GM12864 (cell line): Measurements from ENCODE around the gene SCYGR5.

ENCODE experiments used
- DNase-seq: peaks from one replicate; pipeline ENCODE4 v3.0.0-alpha.2; 2011; ENCODE audit warnings: low read depth
- H3K4me3 ChIP-seq: 2 replicates; pipeline ENCODE4 v1.5.1; 2011; ENCODE audit warnings: mild to moderate bottlenecking, low read depth, low read length, control low read depth
- TF ChIP-seq, protein P1 (sequence below): IDR thresholded peaks from 2 replicates; pipeline ENCODE4 v1.5.1; 2011; ENCODE audit warnings: low read depth, mild to moderate bottlenecking, moderate library complexity, low read length, control low read depth, inconsistent platforms; ENCODE audit errors: missing control alignments

Gene SCYGR5

DNA sequence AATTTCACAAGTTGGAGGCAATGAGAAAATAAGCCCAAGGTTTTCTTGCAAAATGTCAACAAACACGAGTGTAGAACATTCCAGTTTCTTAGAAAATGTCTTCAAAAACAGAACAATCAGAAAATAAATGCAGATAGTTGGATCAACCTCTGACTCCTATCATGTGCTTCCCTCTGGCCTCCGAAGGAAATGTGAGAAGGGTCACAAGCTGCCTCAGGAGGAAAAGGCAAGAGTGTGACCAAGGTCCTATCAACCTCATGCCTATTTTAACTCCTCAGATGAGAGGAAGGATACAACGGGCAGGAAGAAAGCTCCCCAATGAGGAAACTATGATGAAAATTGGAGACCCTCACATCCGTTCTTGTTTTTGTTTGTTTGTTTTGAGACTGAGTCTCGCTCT is 7.9 kb downstream of the SCYGR5 start:
- TF ChIP-seq, protein P1, sequence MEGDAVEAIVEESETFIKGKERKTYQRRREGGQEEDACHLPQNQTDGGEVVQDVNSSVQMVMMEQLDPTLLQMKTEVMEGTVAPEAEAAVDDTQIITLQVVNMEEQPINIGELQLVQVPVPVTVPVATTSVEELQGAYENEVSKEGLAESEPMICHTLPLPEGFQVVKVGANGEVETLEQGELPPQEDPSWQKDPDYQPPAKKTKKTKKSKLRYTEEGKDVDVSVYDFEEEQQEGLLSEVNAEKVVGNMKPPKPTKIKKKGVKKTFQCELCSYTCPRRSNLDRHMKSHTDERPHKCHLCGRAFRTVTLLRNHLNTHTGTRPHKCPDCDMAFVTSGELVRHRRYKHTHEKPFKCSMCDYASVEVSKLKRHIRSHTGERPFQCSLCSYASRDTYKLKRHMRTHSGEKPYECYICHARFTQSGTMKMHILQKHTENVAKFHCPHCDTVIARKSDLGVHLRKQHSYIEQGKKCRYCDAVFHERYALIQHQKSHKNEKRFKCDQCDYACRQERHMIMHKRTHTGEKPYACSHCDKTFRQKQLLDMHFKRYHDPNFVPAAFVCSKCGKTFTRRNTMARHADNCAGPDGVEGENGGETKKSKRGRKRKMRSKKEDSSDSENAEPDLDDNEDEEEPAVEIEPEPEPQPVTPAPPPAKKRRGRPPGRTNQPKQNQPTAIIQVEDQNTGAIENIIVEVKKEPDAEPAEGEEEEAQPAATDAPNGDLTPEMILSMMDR = no peak
- no peak for DNase-seq
- H3K4me3 ChIP-seq = no peak overlapping the region

DNA sequence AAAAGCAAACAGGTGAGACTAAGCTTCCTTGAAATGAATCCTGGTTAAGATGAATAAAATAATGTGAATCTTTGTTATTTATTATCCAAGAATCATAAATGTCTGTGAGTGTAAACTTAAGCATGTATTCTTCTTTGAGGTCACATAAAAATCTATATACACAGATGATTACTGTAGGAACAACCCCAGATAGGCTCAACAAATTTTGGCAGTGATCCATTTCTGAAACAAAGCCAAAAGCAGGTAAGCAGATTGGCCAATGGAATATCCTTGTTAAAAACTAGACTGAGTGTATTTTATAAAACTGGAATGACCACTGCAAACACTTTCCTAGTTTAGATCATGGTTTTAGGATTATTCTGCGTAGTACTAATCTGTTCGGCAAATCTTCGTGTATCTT is 11.3 kb downstream of the SCYGR5 start:
- TF ChIP-seq, protein P1 = no peak
- DNase-seq = no peak
- H3K4me3 ChIP-seq = no peak overlapping the region

DNA sequence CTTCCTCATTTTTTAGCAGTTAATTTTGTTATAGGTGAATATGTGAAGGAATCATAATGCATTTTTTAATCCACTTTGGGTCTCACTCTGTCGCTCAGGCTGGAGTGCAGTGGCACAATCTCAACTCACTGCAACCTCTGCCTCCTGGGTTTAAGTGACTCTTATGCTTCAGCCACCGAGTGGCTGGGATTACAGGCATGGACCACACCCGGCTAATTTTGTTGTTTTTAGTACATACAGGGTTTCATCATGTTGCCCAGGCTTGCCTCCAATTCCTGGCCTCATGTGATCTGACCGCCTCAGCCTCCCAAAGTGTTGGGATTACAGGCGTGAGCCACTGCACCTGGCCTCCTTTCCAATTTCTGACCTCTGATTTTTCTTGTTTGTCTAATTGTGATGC is 17.7 kb downstream of the SCYGR5 start:
- DNase-seq = no peak
- TF ChIP-seq, protein P1 = no peak
- H3K4me3 ChIP-seq = no peak overlapping the region

DNA sequence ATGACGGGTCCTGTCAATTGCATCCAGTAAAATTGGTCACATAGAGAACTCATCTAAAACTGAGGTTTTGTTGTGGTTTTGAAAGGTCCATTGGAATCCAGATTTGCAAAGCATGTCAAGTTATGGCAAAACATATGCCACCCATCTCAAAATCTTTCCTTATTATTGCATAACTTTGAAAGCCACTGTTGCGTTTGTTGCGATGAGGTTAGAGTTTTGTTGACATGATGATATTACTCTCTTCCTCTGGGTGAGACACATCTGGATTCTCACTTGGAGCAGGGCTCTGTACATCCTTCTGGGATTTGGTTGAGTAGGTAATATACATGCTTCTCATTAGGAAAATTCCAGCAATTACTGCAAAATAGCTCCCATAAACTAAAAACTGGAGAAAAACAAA is 20.6 kb downstream of the SCYGR5 start:
- no peak overlapping the region for H3K4me3 ChIP-seq
- TF ChIP-seq, protein P1 = no peak
- DNase-seq = no peak

DNA sequence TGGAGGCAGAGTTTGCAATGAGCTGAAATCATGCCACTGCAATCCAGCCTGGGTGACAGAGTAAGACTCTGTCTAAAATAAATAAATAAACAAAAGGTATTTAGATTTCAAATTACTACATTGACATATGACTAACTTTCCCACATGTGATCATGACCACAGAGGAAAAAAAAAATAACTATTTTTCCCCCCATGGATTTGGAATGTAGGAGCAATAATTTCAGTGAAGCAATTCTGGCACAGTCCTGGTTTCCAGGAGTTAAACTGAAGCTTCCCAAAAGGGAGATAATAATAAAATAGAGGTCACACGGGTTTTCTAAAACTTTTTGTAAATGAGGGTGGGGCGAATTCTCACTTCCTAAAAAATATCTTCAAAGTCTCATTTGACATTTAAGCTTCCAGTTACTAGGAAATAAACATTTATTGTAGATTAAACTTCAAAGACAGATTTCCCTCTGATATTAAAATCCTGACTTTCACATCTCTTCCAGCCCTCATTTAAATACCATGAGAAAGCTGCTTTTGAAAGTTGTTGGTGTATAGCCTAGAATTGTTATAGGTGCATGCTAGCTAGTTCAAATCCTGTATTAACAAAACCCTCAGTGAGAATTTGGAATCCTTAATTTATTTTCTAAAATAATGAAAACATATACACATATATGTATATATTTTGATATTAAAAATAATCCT is 30.5 kb downstream of the SCYGR5 start:
- TF ChIP-seq, protein P1 = no peak
- no peak for DNase-seq
- H3K4me3 ChIP-seq = no peak overlapping the region

DNA sequence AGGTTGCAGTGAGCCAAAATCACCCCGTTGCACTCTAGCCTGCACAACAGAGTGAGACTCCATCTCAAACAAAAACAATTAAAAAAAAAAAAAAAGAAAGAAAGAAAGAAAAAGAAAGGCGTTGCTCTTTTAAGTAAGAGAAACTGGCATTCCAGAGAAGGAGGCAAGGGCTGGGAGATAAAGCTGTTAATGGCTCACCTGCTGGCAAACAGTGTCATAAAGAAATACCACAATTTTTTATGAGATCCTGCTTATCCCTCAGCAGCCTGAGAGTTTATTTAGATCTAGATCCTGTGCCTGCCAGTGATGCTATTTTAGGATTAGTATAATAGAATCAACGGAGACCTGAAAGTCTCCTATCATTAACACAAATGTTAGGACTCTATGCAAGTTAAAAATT is 35.0 kb downstream of the SCYGR5 start:
- TF ChIP-seq, protein P1 = no peak
- no peak overlapping the region for H3K4me3 ChIP-seq

DNA sequence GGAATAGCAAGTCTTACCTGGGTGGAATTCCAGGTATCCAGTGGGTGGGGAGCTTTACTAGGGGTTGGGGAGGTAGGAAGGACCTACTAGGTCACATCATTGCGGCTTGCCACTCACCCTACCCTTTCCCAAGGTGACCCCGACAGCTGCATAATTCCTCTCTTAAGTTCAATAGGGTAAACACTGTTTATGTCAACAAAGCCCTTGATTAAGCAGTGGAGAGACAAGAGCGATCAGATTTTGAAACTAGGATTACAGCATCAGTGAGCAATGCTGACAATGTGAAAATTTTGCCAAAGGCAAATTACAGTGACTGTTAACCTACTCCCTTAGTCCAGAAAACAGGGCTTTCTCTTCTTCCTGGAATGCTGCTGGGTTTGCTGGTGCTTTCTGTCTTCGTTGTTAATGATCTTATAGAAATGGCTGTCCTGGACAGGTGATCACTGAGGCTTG is 36.7 kb downstream of the SCYGR5 start:
- no peak overlapping the region for H3K4me3 ChIP-seq
- DNase-seq = no peak

More for the DNA sequence above, 35.0 kb downstream of the SCYGR5 start:
- no peak for DNase-seq

More for the DNA sequence above, 36.7 kb downstream of the SCYGR5 start:
- TF ChIP-seq, protein P1 = no peak
